ENCODE results near the gene ATP10D.

ATP10D gene

DNA sequence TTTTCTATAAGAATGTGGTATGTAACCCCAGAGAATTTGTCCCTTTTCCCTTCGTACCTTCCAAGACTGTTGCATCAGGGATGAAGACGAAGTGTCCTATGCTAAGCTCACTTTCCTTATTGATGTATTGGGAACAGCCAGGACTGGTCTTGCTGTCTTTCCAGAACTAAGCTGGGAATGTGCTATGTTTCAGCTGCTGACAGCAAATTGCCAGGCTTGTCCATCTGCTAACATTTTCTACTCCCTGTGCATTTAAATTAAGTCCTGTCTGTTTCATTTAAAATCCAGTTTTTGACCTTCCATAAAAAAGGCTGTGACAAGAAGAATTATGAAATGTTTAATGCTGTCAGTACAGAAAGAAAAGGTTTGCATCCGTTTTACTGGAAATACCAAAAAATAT lies 87.9 kb downstream of the ATP10D start:
- FAIRE-seq = no peak
- DNase-seq (ENCODE audit: insufficient read length, low spot score) = no peak

GRCh38 chr4:47577779-47578553 lies 92.9 kb downstream of the ATP10D start:
- DNase-seq (ENCODE audit: insufficient read length, low spot score) = no peak

DNA sequence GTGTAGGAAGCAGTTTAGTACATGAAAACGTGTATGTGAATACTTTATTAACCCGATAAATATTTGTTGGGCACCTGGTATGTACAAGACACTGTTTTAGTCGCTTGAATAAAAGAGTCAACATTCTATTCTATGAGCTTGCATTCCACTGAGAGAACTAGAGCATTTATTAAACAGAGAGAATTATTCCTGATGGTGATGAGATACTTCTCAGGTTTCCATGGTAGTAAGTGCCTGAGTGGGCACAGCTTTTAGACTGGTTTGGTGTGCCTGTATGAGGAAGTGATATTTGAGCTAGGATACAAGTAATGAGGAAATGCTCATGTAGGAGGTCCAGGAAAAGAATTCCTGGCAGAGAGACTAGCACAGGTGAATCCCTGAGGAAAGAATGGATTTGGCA lies 94.2 kb downstream of the ATP10D start:
- DNase-seq (ENCODE audit: insufficient read length, low spot score) (no peak), FAIRE-seq (no peak)

More at GRCh38 chr4:47577779-47578553, 92.9 kb downstream of the ATP10D start:
- FAIRE-seq = no peak

DNA sequence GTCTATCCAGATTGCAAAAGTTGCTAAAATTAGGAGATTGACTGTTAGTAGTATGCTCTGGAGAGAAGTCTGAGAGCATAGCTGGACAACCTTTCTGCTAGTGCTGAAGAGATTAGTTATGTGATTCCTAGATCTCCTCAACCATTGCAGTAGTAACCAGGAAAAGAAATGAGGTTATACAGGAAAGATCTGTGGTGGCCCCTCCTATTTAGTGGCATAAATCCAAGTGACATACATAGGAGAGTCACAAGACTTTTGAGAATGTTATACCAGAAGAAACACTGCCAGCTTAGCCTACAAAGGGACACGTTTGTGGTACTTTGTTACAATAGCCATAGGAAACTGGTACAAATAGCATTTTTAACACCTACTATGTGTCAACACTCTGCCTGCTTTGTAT lies 105.2 kb downstream of the ATP10D start:
- FAIRE-seq = no peak
- no peak for DNase-seq (ENCODE audit: insufficient read length, low spot score)

- FAIRE-seq (no peak), DNase-seq (ENCODE audit: insufficient read length, low spot score) (no peak)
Measured at GRCh38 chr4:47597696-47598095, 112.6 kb downstream of the ATP10D start.

- FAIRE-seq (peak; percentile 59), DNase-seq (ENCODE audit: insufficient read length, low spot score) (no peak)
Measured at GRCh38 chr4:47598320-47598719, 113.2 kb downstream of the ATP10D start.

- FAIRE-seq = no peak
- no peak for DNase-seq (ENCODE audit: insufficient read length, low spot score)
Measured at GRCh38 chr4:47598896-47599295, 113.8 kb downstream of the ATP10D start.

- DNase-seq (ENCODE audit: insufficient read length, low spot score) = no peak
- no peak for FAIRE-seq
Measured at GRCh38 chr4:47606482-47606881, 121.4 kb downstream of the ATP10D start.

GRCh38 chr4:47612116-47613023 lies 127.3 kb downstream of the ATP10D start:
- no peak for FAIRE-seq
- DNase-seq (ENCODE audit: insufficient read length, low spot score) = no peak

GRCh38 chr4:47615385-47615784 lies 130.3 kb downstream of the ATP10D start:
- FAIRE-seq (no peak), DNase-seq (ENCODE audit: insufficient read length, low spot score) (no peak)

GRCh38 chr4:47617607-47618006 lies 132.5 kb downstream of the ATP10D start:
- FAIRE-seq = no peak
- DNase-seq (ENCODE audit: insufficient read length, low spot score) = no peak

- FAIRE-seq (no peak), DNase-seq (ENCODE audit: insufficient read length, low spot score) (no peak)
Measured at GRCh38 chr4:47619691-47620090, 134.6 kb downstream of the ATP10D start.

DNA sequence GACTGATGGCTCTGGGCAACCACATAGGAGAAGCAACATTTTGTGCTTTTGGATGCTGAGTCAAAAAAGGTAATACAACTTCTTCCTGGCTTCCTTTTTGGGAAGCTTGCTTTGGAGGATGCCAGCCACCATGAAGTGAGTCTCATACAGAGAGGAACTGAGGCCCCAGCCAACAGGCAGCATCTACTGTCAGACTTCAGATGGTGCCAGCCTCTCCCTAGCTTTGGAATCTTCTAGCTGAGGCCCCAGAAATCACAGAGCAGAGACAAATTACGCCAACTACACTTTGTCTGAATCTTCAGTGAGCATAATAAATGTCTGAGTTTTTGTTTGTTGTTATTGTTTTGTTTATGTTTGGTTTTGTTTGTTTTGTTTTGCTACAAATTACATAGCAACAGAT lies 136.1 kb downstream of the ATP10D start:
- FAIRE-seq = no peak

GRCh38 chr4:47624031-47624441 lies 139.0 kb downstream of the ATP10D start:
- DNase-seq (ENCODE audit: insufficient read length, low spot score) = no peak
- no peak for FAIRE-seq

More for the DNA sequence above, 136.1 kb downstream of the ATP10D start:
- DNase-seq (ENCODE audit: insufficient read length, low spot score) = no peak

DNA sequence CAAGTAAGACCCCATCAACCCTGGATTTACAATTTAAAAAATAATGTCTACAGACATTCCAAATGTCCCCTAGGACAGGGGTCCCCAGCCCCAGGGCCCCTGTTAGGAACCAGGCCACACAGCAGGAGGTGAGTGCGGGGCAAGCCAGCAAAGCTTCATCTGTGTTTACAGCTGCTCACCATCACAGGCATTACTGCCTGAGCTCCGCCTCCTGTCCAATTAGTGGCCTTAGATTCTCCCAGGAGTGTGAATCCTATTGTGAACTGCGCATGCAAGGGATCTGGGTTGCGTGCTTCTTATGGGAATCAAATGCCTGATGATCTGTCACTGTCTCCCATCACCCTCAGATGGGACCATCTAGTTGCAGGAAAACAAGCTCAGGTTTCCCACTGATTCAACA lies 146.1 kb downstream of the ATP10D start:
- no peak for DNase-seq (ENCODE audit: insufficient read length, low spot score)
- FAIRE-seq = no peak

GRCh38 chr4:47639531-47639930 lies 154.5 kb downstream of the ATP10D start:
- DNase-seq (ENCODE audit: insufficient read length, low spot score) (no peak), FAIRE-seq (no peak)

- no peak for DNase-seq (ENCODE audit: insufficient read length, low spot score)
Measured at GRCh38 chr4:47640911-47641310, 155.8 kb downstream of the ATP10D start.

DNA sequence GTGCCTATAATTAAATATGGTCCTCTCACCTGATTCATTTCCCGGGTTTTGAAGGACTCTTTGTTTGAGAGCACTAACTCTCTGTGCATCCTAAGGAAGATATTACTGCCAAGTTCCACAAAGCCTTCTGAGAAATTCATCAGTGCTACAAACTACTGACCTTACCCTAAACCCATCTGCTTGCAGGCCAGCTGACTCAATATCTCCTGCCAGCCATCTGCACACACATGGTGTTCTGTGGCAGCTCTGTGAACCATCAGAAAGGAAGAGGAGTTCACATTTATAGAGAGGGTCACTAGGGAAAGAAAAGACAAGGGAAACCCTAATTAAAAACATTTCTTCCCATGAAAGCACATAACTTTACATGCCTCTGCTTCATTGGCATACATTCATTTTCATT lies 156.7 kb downstream of the ATP10D start:
- FAIRE-seq (no peak), DNase-seq (ENCODE audit: insufficient read length, low spot score) (no peak)

More at GRCh38 chr4:47640911-47641310, 155.8 kb downstream of the ATP10D start:
- no peak for FAIRE-seq

DNA sequence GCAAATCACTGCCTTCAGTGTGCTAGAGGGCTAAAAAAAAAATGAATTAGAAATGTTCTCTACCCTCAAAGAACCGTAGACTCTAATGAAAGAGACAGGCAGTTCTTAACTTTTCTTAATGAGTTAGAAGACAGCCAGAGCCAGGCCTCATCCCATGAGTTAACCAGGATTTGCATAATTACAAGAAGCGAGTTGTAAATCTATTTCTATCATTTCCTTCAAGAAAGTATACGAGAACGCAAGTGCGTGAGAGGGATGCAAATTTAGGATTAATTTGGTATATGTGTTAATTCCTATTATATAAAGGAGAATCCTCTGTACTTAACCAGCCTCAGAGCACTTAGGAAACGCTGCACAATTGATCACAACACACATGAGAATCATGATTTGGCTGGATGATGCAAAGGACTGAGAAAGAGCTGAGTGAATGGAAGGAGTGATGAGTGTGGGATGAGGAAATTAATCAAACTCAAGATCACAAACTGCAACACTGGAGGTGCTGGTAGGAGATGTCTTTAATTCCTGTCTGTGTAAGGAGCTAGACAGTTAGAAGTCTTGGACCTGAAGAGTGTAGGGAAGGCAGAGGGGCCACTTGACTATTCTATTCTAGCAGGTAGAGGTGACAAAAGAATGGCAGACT lies 157.2 kb downstream of the ATP10D start:
- DNase-seq (ENCODE audit: insufficient read length, low spot score) = no peak
- no peak for FAIRE-seq
